TTC549 (cell line): ENCODE data around the gene SMIM32.

Experiments
- FAIRE-seq: peaks from 2 replicates; lab custom pipeline; 2012; peaks lifted over from hg19 to GRCh38; lab: Jason Lieb, UNC

Gene SMIM32

GRCh38 chr5:136206361-136206760 is 13.4 kb upstream of the SMIM32 start:
- no peak for FAIRE-seq

DNA sequence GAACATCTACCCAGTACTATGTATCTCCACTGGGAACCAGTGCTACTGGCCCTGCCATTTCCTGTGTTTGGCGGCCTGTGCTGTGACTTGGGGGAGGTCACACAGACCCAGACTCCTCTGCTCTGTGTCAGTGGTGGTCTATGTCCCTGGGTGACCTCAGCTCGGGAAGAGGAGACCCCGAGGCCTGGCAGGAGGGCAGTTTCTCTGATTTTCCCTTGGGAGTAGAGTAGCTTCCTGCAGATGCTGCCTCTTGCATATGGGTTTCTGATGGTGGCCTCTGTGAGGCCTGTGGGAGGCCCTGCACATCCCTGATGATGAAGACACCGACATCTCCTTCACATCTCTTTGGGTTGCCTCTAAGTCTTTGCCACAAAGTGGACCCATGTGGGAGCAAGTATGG is 13.0 kb upstream of the SMIM32 start:
- no peak for FAIRE-seq

- no peak for FAIRE-seq
Measured at GRCh38 chr5:136205061-136205702, 12.2 kb upstream of the SMIM32 start.

DNA sequence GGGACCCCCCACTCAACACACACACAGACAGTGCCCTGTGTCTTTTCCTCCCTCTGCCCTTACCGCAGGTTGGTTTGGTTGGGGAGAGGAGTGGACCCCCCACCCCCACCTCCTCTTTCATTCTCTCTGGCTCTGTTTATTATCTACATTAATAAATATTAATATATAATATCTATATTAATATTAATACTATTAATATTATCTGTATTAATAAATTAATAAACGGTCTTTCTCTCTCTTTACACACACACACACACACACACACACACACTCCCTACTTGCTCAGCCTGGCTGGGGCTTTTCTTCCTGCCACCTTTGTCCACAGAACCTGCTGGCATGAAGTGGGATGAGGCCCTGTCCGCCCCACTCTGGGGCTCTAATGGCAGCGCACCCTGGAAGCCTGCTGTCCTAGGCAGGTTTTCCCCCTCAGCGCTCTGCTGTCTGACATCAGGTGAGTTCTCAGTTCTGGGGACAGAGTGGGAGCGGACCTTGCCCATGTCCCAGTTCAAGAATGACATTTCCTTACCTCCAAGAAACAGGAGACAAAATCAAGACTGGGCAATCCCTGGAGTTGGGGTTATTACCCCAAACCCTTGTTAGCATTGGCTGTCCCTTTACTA is 10.5 kb upstream of the SMIM32 start:
- FAIRE-seq: no peak

DNA sequence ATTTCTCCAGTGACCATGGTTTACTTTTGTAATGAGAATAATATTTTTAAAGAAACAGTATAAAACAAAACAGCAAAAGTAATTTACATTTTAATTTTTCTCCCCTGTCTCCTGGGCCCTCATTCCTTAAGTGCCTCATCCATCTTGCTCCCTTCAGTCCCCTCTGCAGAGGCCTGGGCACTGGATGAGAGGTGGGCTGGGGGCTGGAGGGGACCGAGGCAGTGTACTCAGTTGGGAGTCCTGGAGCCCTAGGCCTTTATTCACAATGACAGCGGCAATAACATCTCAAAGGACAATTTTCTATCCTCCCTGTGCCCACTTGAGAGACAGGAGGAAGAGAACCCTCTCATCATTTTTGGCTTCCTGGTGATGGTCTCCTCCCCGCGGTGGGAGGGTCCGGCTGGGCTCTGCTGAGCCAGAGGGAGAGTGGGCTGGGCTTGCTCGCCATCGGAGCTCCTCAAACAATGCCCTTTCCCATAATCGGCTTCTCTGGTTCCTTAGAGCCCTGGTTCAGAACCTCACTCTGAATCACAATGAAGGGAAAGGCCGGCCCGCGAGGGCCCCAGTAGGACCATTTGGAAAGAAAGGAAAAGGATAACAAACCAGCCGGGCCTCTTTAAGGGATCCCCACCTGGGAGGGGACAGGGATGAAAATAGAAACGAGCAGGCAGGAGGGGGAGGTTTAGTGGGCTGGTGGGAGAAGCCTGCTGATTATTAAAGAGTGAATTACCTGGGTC is 9.7 kb upstream of the SMIM32 start:
- no peak for FAIRE-seq

GRCh38 chr5:136201870-136202269 is 8.9 kb upstream of the SMIM32 start:
- FAIRE-seq: no peak

- no peak for FAIRE-seq
Measured at GRCh38 chr5:136200761-136201160, 7.8 kb upstream of the SMIM32 start.

- no peak for FAIRE-seq
Measured at GRCh38 chr5:136200130-136200529, 7.2 kb upstream of the SMIM32 start.

- FAIRE-seq: no peak
Measured at GRCh38 chr5:136199408-136199807, 6.4 kb upstream of the SMIM32 start.

- no peak for FAIRE-seq
Measured at GRCh38 chr5:136198453-136198852, 5.5 kb upstream of the SMIM32 start.

GRCh38 chr5:136197462-136198142 is 4.6 kb upstream of the SMIM32 start:
- FAIRE-seq: no peak

DNA sequence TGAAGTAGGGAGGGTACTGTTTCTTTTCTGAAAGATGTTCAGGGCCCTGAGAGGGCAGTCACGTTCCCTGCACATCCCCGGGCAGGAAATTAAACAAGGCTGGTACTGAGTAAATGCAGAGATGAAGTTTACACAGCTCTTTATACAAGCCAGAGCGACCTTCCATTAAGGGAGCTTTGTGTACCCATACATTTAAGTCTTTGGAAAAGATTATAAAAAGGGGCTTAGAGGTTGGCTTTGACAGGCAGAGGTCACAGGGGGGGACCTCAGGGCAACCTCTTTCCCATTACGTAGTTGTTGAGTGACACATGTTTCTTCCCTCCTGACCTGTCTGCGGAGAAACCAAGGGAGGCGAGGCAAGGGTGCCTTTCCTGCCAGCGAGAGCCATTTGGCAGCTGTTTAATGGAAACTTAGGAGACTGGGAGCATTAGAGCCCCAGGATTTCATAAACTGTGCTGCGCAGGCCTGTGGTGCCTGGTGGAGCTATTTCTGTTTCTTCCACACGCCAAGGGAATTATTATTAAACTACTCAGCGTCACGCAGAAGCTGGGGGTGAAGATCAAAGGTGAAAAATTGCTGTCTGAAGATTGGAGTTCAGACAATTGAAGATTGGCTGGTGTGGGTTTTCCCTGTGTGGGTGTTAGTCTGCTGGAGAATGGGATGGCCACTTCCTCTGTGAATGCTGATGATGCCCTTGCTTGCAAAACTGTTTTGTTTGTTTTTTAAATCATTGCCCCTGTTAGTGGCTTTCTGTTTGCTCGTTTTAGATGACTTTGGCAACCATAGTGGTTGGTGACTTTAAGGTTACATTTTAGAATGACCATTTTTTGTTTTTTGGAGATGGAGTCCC is 3.2 kb upstream of the SMIM32 start:
- no peak for FAIRE-seq

- FAIRE-seq: no peak
Measured at GRCh38 chr5:136194576-136194975, 1.6 kb upstream of the SMIM32 start.

- no peak for FAIRE-seq
Measured at GRCh38 chr5:136193322-136193935, 467 bp upstream of the SMIM32 start.

DNA sequence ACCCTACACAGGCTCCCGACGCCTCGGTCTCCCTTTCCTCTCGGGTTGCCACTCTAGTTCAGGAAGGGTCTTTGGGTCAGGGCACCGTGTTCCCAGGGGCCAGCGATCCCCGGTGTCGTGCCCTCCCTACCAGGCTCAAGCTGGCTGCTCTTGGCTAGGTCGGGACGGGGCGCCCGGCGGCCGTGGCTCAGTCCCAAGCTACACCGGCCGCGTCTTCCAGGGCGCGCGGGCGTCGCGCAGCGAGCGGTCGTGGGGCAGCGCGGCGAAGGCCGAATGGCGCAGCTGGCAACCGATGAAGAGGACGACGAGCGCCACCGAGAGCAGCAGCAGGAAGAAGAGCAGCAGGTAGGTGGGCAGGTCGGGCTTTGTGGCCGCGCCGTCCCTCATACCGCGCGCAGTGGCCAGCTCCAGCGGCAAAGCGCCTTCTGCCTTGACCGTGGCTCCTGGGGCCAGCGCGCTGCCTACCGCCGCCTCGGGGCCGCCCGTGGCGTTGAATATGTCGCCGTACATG is 892 bp downstream of the SMIM32 start:
- FAIRE-seq: no peak

GRCh38 chr5:136191304-136192014 is 1.5 kb downstream of the SMIM32 start:
- FAIRE-seq: no peak

DNA sequence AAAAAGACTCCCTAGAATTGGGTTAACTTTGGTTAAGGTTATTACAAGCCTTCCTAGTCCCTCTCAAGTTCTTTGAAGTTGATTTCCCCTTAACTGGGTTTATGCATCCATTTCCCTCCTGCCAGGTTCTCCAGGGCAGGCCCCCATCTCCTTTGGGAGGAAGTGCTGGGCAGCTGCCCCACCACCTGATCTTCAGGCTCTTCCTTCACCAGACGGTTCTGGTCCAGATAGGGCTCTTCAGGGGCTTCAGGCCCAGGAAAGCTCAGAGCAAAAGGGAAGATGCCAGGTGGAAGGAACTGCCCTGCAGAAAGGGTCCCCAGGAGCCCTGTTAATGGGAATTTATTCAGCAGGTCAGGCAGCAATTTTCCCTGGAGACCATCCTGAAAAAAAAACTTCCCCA is 2.1 kb downstream of the SMIM32 start:
- no peak for FAIRE-seq

GRCh38 chr5:136190091-136190720 is 2.8 kb downstream of the SMIM32 start:
- no peak for FAIRE-seq

- no peak for FAIRE-seq
Measured at GRCh38 chr5:136188859-136189258, 4.1 kb downstream of the SMIM32 start.

DNA sequence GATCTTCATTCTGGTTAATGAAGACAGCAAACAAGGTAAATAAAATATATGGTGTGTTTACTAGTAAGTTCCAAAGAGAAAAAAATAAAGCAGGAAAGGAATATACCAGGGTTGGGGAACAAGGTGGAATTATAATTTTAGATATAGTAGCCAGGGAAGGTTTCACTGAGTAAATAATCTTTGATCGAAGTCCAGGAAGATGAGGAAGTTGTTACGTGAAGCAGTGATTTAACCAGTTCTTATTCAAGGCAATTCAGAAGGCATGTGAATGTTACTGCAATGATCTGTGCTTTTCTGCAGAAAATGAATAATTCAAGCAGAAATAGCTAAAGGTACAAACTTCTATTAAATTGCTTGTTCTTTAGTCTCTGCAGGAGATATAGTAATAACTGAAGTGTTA is 6.2 kb downstream of the SMIM32 start:
- FAIRE-seq: no peak
